ENCODE results near the gene RPE65.

- TF ChIP-seq, protein P1, sequence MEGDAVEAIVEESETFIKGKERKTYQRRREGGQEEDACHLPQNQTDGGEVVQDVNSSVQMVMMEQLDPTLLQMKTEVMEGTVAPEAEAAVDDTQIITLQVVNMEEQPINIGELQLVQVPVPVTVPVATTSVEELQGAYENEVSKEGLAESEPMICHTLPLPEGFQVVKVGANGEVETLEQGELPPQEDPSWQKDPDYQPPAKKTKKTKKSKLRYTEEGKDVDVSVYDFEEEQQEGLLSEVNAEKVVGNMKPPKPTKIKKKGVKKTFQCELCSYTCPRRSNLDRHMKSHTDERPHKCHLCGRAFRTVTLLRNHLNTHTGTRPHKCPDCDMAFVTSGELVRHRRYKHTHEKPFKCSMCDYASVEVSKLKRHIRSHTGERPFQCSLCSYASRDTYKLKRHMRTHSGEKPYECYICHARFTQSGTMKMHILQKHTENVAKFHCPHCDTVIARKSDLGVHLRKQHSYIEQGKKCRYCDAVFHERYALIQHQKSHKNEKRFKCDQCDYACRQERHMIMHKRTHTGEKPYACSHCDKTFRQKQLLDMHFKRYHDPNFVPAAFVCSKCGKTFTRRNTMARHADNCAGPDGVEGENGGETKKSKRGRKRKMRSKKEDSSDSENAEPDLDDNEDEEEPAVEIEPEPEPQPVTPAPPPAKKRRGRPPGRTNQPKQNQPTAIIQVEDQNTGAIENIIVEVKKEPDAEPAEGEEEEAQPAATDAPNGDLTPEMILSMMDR (IDR thresholded peaks at IDR 0.05), result no peak
- no peak for TF ChIP-seq TCF7L2 (IDR thresholded peaks at IDR 0.05; ENCODE audit: low read depth, low read length)
- TF ChIP-seq POLR2AphosphoS5 (IDR thresholded peaks at IDR 0.05; ENCODE audit: low read depth, low read length), result no peak
- TF ChIP-seq, protein P2, sequence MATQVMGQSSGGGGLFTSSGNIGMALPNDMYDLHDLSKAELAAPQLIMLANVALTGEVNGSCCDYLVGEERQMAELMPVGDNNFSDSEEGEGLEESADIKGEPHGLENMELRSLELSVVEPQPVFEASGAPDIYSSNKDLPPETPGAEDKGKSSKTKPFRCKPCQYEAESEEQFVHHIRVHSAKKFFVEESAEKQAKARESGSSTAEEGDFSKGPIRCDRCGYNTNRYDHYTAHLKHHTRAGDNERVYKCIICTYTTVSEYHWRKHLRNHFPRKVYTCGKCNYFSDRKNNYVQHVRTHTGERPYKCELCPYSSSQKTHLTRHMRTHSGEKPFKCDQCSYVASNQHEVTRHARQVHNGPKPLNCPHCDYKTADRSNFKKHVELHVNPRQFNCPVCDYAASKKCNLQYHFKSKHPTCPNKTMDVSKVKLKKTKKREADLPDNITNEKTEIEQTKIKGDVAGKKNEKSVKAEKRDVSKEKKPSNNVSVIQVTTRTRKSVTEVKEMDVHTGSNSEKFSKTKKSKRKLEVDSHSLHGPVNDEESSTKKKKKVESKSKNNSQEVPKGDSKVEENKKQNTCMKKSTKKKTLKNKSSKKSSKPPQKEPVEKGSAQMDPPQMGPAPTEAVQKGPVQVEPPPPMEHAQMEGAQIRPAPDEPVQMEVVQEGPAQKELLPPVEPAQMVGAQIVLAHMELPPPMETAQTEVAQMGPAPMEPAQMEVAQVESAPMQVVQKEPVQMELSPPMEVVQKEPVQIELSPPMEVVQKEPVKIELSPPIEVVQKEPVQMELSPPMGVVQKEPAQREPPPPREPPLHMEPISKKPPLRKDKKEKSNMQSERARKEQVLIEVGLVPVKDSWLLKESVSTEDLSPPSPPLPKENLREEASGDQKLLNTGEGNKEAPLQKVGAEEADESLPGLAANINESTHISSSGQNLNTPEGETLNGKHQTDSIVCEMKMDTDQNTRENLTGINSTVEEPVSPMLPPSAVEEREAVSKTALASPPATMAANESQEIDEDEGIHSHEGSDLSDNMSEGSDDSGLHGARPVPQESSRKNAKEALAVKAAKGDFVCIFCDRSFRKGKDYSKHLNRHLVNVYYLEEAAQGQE (IDR thresholded peaks at IDR 0.05; ENCODE audit: insufficient read depth in 1 of 2, low read depth in 2 of 2, low read length in 1 of 2), result no peak
- no peak for TF ChIP-seq SIN3A (IDR thresholded peaks at IDR 0.05; ENCODE audit: borderline replicate concordance, insufficient read depth, low read depth, low read length)
Measured at GRCh38 chr1:68493193-68493592, 43.4 kb upstream of the RPE65 start.
